Endothelial cell of umbilical vein (primary cell): ENCODE measurements around the gene CASP10. TPM values are rescaled to one million over a fixed set of nuclear protein-coding genes. Genes with fewer than 3 reads are reported as not detected.

Experiments used
- BruUV-seq: library from RNA; stranded (reverse); fragments of 400-500 nt; replicated peaks from 2 replicates; lab custom pipeline; 2021; lab: Mats Ljungman, UMichigan
- CTCF ChIA-PET: fragments of 300-600, 350-600 bp; sonication (Branson Sonifier 250); formaldehyde crosslinking; loops from one replicate; lab custom pipeline; 2021; ENCODE audit warnings: antibody characterized with exemption, inconsistent platforms; lab: Charles Lee
- POLR2A ChIA-PET: fragments of 300-600, 350-600 bp; sonication (Branson Sonifier 250); formaldehyde crosslinking; loops from one replicate; lab custom pipeline; 2021; ENCODE audit warnings: antibody characterized with exemption, inconsistent platforms; lab: Charles Lee
- DNase-seq: peaks from one replicate; pipeline ENCODE4 v3.0.0-alpha.2; 2011; ENCODE audit warnings: low read depth, low spot score
- FAIRE-seq: peaks from 2 replicates; lab custom pipeline; 2011; peaks lifted over from hg19 to GRCh38; lab: Jason Lieb, UNC
- H2AFZ ChIP-seq: 2 replicates; pipeline ENCODE4 v1.6.0; 2012; ENCODE audit warnings: low read depth, low read length, control low read depth, inconsistent platforms
- H3K27ac ChIP-seq: 2 replicates; pipeline ENCODE4 v1.5.1; 2011; ENCODE audit warnings: low read depth, mild to moderate bottlenecking, control low read depth, low read length, moderate library complexity; ENCODE audit not compliant: insufficient read depth
- H3K27me3 ChIP-seq, 2 experiments: 2 replicates each; pipeline versions ENCODE4 v1.6.0 to v1.6.1; 2011; ENCODE audit warnings: low read length in 2 of 2, mixed read lengths in 1 of 2; ENCODE audit not compliant: control insufficient read depth in 2 of 2, insufficient read depth in 2 of 2
- H3K36me3 ChIP-seq, 2 experiments: 2 replicates in 1 of 2; 3 replicates in 1 of 2; pipeline ENCODE4 v1.5.1; 2011; ENCODE audit warnings: low read length in 2 of 2, mild to moderate bottlenecking in 1 of 2, moderate library complexity in 1 of 2; ENCODE audit not compliant: control insufficient read depth in 2 of 2, insufficient read depth in 2 of 2; ENCODE audit errors: extremely low read depth in 1 of 2
- H3K4me1 ChIP-seq: 3 replicates; pipeline ENCODE4 v1.5.1; 2011; ENCODE audit warnings: mild to moderate bottlenecking, low read length; ENCODE audit not compliant: control insufficient read depth, insufficient read depth; ENCODE audit errors: extremely low read depth
- H3K4me2 ChIP-seq: 2 replicates; pipeline ENCODE4 v1.6.1; 2011; ENCODE audit warnings: low read length, control low read depth, mixed read lengths; ENCODE audit not compliant: insufficient read depth
- H3K4me3 ChIP-seq, 3 experiments: fragments of 200-600 bp in 1 of 3; sonication (generic), shearing (Covaris generic) in 1 of 3; replicated peaks in 1 of 3; 2 replicates each; pipeline ENCODE4 v1.5.1; 2011 to 2016; ENCODE audit warnings: control low read depth in 3 of 3, low read length in 3 of 3, mild to moderate bottlenecking in 2 of 3, inconsistent platforms in 1 of 3, low read depth in 1 of 3, moderate library complexity in 1 of 3; ENCODE audit not compliant: insufficient read depth in 1 of 3
- H3K79me2 ChIP-seq: 2 replicates; pipeline ENCODE4 v1.6.0; 2012; ENCODE audit warnings: low read length, inconsistent platforms; ENCODE audit not compliant: control insufficient read depth, insufficient read depth
- H3K9ac ChIP-seq: replicated peaks from 2 replicates; pipeline ENCODE3; 2011; ENCODE audit warnings: low read length, control low read depth; ENCODE audit not compliant: insufficient read depth; ENCODE audit errors: extremely low read depth
- H3K9me1 ChIP-seq: replicated peaks from 3 replicates; pipeline ENCODE4 v1.6.0; 2011; ENCODE audit warnings: mild to moderate bottlenecking, low read length; ENCODE audit not compliant: control insufficient read depth, insufficient read depth; ENCODE audit errors: extremely low read depth
- H3K9me3 ChIP-seq: replicated peaks from 2 replicates; pipeline ENCODE4 v1.5.1; 2012; ENCODE audit warnings: low read length, inconsistent platforms; ENCODE audit not compliant: control insufficient read depth, insufficient read depth
- H4K20me1 ChIP-seq: replicated peaks from 2 replicates; pipeline ENCODE3; 2011; ENCODE audit warnings: mild to moderate bottlenecking, low read length; ENCODE audit not compliant: control insufficient read depth, insufficient read depth; ENCODE audit errors: extremely low read depth
- EZH2 ChIP-seq: IDR thresholded peaks from 2 replicates; pipeline ENCODE4 v1.6.1; 2012; ENCODE audit warnings: borderline replicate concordance, low read depth, mild to moderate bottlenecking, moderate library complexity, low read length, inconsistent platforms; ENCODE audit not compliant: severe bottlenecking
- FOS ChIP-seq: IDR thresholded peaks from 2 replicates; pipeline ENCODE4 v1.6.1; 2011; ENCODE audit warnings: mild to moderate bottlenecking, low read length, moderate library complexity, borderline replicate concordance; ENCODE audit not compliant: insufficient read depth
- GATA2 ChIP-seq: IDR thresholded peaks from 2 replicates; pipeline ENCODE4 v1.7.0; 2011; ENCODE audit warnings: low read depth, mild to moderate bottlenecking, moderate library complexity, mixed read lengths, low read length; ENCODE audit not compliant: insufficient read length, insufficient read depth
- JUN ChIP-seq: IDR thresholded peaks from 2 replicates; pipeline ENCODE4 v1.6.1; 2011; ENCODE audit warnings: borderline replicate concordance, low read depth; ENCODE audit not compliant: insufficient read length, insufficient read depth
- MYC ChIP-seq: IDR thresholded peaks from one replicate; pipeline ENCODE4 v1.6.1; 2011; ENCODE audit warnings: mild to moderate bottlenecking, low read depth, low read length
- POLR2A ChIP-seq: IDR thresholded peaks from 2 replicates; pipeline ENCODE4 v1.6.1; 2012; ENCODE audit warnings: low read depth, mild to moderate bottlenecking, control low read depth, low read length
- POLR2AphosphoS5 ChIP-seq: IDR thresholded peaks from 2 replicates; pipeline ENCODE4 v1.6.1; 2012; ENCODE audit warnings: low read depth, mild to moderate bottlenecking, control low read depth, low read length, moderate library complexity; ENCODE audit not compliant: insufficient read depth
- dilution Hi-C: fragments of 300-500 bp; cut with MboI; formaldehyde crosslinking; loops from one replicate; pipeline ENCODE4 v1.15.0; 2019; ENCODE audit warnings: low sequenced_read_pairs; ENCODE audit not compliant: extremely low pct_ligation_motif_present
- intact Hi-C: fragments of 100-400 bp; cut with micrococcal nuclease; formaldehyde crosslinking; loops from one replicate; pipeline ENCODE4 v1.10.0; 2022
- polyA plus RNA-seq, 4 experiments: library from polyadenylated mRNA; depleted of rRNA in 3 of 4; stranded (reverse) in 3 of 4; unstranded in 1 of 4; fragments of >200 nt; gene quantifications; 2 replicates each; pipeline versions ENCODE4 v1.2.1 to v1.2.3, GENCODE V29; 2011 to 2012; ENCODE audit warnings: missing spikeins in 1 of 4
- total RNA-seq: library from RNA; stranded (reverse); gene quantifications from 2 replicates; pipeline ENCODE4 v1.2.3, GENCODE V29; 2021
- TF ChIP-seq, protein P1 (sequence below): IDR thresholded peaks from 2 replicates; pipeline ENCODE4 v1.6.1; 2011; ENCODE audit not compliant: insufficient read depth, insufficient read length
- TF ChIP-seq, protein P2 (sequence below), 2 donors: IDR thresholded peaks; 1 replicate in 1 of 2; 2 replicates in 1 of 2; pipeline ENCODE4 v1.5.1; 2011; ENCODE audit warnings: low read length in 2 of 2, mild to moderate bottlenecking in 2 of 2, moderate library complexity in 2 of 2, control low read depth in 1 of 2, inconsistent platforms in 1 of 2, low read depth in 1 of 2; ENCODE audit not compliant: insufficient read depth in 1 of 2; ENCODE audit errors: extremely low read depth in 1 of 2

The CASP10 gene
- total and polyA plus RNA-seq, 2 donors (not counting 3 experiments of a cell fraction or from before 2014, with no cell fraction given) = 16.4 to 37.6 TPM

- H3K4me3 ChIP-seq = no peak overlapping the region
- H3K9ac ChIP-seq = no peak overlapping the region
- DNase-seq = no peak
- no peaks in the 10 kb centered on the region for H3K9me1 ChIP-seq
- H3K79me2 ChIP-seq = peaks cover 62% of the 10 kb centered on the region
- intact Hi-C loops (no loop called here), dilution Hi-C loops (no loop called here)
- H3K27me3 ChIP-seq = no peaks in the 10 kb centered on the region
- no peak overlapping the region for H3K4me2 ChIP-seq
- no peak overlapping the region for H2AFZ ChIP-seq
- ChIA-PET CTCF (no interaction called here), POLR2A (no interaction called here)
- H3K27ac ChIP-seq = no peak overlapping the region
- H4K20me1 ChIP-seq = no peaks in the 10 kb centered on the region
- BruUV-seq = no TSS peak
- peaks cover 35 to 36% of the 10 kb centered on the region in 2 experiments for H3K36me3 ChIP-seq
- TF ChIP-seq POLR2A = no peak
- TF ChIP-seq EZH2 = no peak
- no peak for TF ChIP-seq MYC
- TF ChIP-seq, protein P1, sequence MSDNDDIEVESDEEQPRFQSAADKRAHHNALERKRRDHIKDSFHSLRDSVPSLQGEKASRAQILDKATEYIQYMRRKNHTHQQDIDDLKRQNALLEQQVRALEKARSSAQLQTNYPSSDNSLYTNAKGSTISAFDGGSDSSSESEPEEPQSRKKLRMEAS = no peak
- TF ChIP-seq, protein P2, sequence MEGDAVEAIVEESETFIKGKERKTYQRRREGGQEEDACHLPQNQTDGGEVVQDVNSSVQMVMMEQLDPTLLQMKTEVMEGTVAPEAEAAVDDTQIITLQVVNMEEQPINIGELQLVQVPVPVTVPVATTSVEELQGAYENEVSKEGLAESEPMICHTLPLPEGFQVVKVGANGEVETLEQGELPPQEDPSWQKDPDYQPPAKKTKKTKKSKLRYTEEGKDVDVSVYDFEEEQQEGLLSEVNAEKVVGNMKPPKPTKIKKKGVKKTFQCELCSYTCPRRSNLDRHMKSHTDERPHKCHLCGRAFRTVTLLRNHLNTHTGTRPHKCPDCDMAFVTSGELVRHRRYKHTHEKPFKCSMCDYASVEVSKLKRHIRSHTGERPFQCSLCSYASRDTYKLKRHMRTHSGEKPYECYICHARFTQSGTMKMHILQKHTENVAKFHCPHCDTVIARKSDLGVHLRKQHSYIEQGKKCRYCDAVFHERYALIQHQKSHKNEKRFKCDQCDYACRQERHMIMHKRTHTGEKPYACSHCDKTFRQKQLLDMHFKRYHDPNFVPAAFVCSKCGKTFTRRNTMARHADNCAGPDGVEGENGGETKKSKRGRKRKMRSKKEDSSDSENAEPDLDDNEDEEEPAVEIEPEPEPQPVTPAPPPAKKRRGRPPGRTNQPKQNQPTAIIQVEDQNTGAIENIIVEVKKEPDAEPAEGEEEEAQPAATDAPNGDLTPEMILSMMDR (IDR thresholded peaks at IDR 0.05; ENCODE audit: extremely low read depth in 1 of 2, insufficient read depth in 1 of 2, low read depth in 1 of 2, low read length in 2 of 2) = no peak
- TF ChIP-seq POLR2AphosphoS5 = no peak
- no peak for TF ChIP-seq GATA2
- no peak for TF ChIP-seq FOS
- TF ChIP-seq JUN = no peak
- no peaks in the 10 kb centered on the region for H3K9me3 ChIP-seq
- FAIRE-seq = no peak
- H3K4me1 ChIP-seq = peaks cover 21% of the 10 kb centered on the region
These were observed 42.9 kb upstream of the CASP10 start for GRCh38 chr2:201139836-201140604.
